Breast epithelium (tissue), 4 donors: ENCODE measurements around the gene VPS29. TPM values are rescaled to one million over a fixed set of nuclear protein-coding genes. Genes with fewer than 3 reads are reported as not detected.
A peak's percentile ranks its signal among the peaks of the same experiment; 100 is the strongest.
"Not testable (repeated sequence)": the region's sequence is repeated elsewhere in the genome, so short reads cannot be mapped to it uniquely, and the experiment has no call there.

Experiments
- DNase-seq, 2 donors: peaks; one replicate each; pipeline ENCODE4 v3.0.0-alpha.2; 2019; ENCODE audit warnings: low spot score in 2 of 2
- H3K27ac ChIP-seq, 2 donors: fragments of 200-600 bp; sonication (generic) in 1 of 2; one replicate each; pipeline ENCODE4 v1.5.1; 2016 to 2019; ENCODE audit warnings: mild to moderate bottlenecking in 1 of 2
- H3K27me3 ChIP-seq, 2 donors: fragments of 200-600 bp; sonication (generic) in 1 of 2; one replicate each; pipeline versions ENCODE4 v1.5.1 to v1.6.0; 2017 to 2019; ENCODE audit warnings: control low read depth in 1 of 2, mild to moderate bottlenecking in 1 of 2
- H3K36me3 ChIP-seq: fragments of 200-600 bp; one replicate; pipeline ENCODE4 v1.5.1; 2019
- H3K4me1 ChIP-seq, 2 donors: fragments of 200-600 bp; sonication (generic); one replicate each; pipeline ENCODE4 v1.5.1; 2016 to 2019; ENCODE audit warnings: control low read depth in 1 of 2
- H3K4me3 ChIP-seq, 3 donors: fragments of 200-600 bp; sonication (generic); 1 replicate in 2 of 3; 2 replicates in 1 of 3; pipeline ENCODE4 v1.5.1; 2016 to 2019; ENCODE audit warnings: mild to moderate bottlenecking in 3 of 3, moderate library complexity in 2 of 3
- H3K9me3 ChIP-seq, 2 donors: fragments of 200-600 bp; sonication (generic) in 1 of 2; one replicate each; pipeline ENCODE4 v1.5.1; 2016 to 2019; ENCODE audit warnings: control low read depth in 1 of 2
- POLR2A ChIP-seq: fragments of 450-650 bp; IDR thresholded peaks from one replicate; pipeline ENCODE4 v1.6.1; 2016; ENCODE audit warnings: antibody characterized with exemption, mild to moderate bottlenecking, moderate library complexity
- POLR2AphosphoS5 ChIP-seq, 3 donors: sonication (generic); formaldehyde crosslinking; IDR thresholded peaks; one replicate each; pipeline ENCODE4 v1.6.1; 2017; ENCODE audit warnings: antibody characterized with exemption in 3 of 3
- intact Hi-C: fragments of 100-400 bp; cut with DNase I; formaldehyde crosslinking; loops from one replicate; pipeline ENCODE4 v1.15.1; 2023; ENCODE audit warnings: low total_unique reads
- total RNA-seq, 3 donors: library from RNA; depleted of rRNA; stranded (reverse); fragments of >200 nt; gene quantifications; one replicate each; pipeline ENCODE4 v1.1.0, GENCODE V29; 2016
- TF ChIP-seq, protein P1 (sequence below), 3 donors: fragments of 450-650 bp; IDR thresholded peaks; one replicate each; pipeline ENCODE4 v1.5.1; 2016 to 2017; ENCODE audit warnings: antibody characterized with exemption in 3 of 3, mild to moderate bottlenecking in 3 of 3, moderate library complexity in 3 of 3

Gene VPS29
- total RNA-seq, 3 donors from 2014 or later: 82.9 to 135 (median 96.7) TPM

DNA sequence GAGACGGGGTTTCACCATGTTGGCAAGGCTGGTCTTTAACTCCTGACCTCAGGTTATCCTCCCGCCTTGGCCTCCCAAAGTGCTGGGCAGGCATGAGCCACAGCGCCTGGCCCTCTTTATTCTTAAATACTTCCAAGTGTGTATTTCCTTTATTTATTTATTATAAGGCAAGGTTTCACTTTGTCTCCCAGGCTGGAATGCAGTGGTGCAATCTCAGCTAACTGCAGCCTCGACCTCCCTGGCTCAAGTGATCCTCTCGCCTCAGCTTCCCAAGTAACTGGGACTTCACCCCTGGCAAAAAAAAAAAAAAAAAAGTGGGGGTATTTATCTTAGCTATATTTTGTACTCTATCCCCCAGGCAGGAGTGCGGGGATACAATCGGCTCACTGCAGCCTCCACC is 26.5 kb downstream of the VPS29 start:
- no peaks in the 10 kb centered on the region for H3K9me3 ChIP-seq
- H3K27ac ChIP-seq: no peak overlapping the region
- intact Hi-C loops: no loop called here
- TF ChIP-seq POLR2AphosphoS5 (IDR thresholded peaks at IDR 0.05) (no peak), POLR2A (no peak)
- TF ChIP-seq, protein P1, sequence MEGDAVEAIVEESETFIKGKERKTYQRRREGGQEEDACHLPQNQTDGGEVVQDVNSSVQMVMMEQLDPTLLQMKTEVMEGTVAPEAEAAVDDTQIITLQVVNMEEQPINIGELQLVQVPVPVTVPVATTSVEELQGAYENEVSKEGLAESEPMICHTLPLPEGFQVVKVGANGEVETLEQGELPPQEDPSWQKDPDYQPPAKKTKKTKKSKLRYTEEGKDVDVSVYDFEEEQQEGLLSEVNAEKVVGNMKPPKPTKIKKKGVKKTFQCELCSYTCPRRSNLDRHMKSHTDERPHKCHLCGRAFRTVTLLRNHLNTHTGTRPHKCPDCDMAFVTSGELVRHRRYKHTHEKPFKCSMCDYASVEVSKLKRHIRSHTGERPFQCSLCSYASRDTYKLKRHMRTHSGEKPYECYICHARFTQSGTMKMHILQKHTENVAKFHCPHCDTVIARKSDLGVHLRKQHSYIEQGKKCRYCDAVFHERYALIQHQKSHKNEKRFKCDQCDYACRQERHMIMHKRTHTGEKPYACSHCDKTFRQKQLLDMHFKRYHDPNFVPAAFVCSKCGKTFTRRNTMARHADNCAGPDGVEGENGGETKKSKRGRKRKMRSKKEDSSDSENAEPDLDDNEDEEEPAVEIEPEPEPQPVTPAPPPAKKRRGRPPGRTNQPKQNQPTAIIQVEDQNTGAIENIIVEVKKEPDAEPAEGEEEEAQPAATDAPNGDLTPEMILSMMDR (IDR thresholded peaks at IDR 0.05): no peak
- no peak for DNase-seq
- H3K36me3 ChIP-seq: no peaks in the 10 kb centered on the region
- H3K27me3 ChIP-seq: no peaks in the 10 kb centered on the region
- H3K4me1 ChIP-seq: no peaks in the 10 kb centered on the region
- H3K4me3 ChIP-seq: no peak overlapping the region

DNA sequence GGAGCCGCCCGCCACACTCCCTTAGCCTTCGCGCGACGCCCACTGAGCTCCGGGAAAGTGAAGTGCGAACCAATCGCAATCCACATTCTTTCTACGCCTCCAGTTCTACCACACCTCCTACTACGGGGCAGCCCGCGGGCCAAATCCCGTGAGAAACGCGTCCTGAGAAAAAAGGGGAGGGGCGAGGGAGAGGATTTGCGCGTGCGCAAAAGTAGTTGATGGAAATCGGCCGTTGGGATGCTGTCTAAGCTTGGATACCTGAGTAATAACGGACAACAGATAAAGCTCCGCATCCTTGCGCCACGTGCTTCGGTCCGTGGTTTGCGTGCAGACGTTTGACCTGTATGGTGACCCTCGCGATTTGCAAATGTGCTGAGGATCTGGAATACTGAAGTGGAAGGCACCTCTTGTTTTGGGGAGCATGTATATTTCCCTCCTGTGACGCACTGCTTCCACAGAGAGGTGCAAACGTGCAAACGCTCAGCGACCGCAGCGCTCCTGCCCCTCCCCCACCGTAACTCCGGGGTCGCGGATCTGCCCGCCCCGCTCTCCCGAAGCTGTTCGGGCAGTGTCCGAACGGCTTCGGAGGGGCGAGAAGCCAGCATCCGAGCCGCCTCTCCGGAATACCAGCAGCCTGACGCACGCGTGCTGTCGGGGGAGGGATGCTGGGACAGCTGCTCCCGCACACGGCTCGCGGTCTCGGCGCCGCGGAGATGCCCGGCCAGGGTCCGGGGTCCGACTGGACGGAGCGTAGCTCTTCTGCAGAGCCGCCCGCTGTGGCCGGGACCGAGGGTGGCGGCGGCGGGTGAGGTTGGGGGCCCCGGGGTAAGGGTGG is 33.5 kb downstream of the VPS29 start, which contains the start of the genes FAM216A and GPN3:
Gene FAM216A, plus strand, starts transcription at position 632 of the 835 bp plus-strand sequence. Its CDS starts 31 bp downstream, at position 663.
Gene GPN3, minus strand, starts transcription at position 44 of the 835 bp plus-strand sequence. CDS start 54 bp downstream, outside the sequence.
- peak within 1 kb of the TSS; percentile 68 to 86 (median 84) for H3K4me3 ChIP-seq
- H3K27me3 ChIP-seq: no peaks in the 10 kb centered on the region
- H3K27ac ChIP-seq: peak within 1 kb of the TSS; percentile 92 to 97
- no peaks in the 10 kb centered on the region for H3K36me3 ChIP-seq
- peak; percentile 96 to 97 for DNase-seq
- TF ChIP-seq POLR2A: no peak
- peak; percentile 81 to 93 (median 92) for TF ChIP-seq POLR2AphosphoS5 (IDR thresholded peaks at IDR 0.05)
- TF ChIP-seq, protein P1 (IDR thresholded peaks at IDR 0.05): peak in 1 of 3 donors; percentile 10
- intact Hi-C loops: no loop called here
- H3K9me3 ChIP-seq: no peaks in the 10 kb centered on the region
- no peaks in the 10 kb centered on the region for H3K4me1 ChIP-seq

DNA sequence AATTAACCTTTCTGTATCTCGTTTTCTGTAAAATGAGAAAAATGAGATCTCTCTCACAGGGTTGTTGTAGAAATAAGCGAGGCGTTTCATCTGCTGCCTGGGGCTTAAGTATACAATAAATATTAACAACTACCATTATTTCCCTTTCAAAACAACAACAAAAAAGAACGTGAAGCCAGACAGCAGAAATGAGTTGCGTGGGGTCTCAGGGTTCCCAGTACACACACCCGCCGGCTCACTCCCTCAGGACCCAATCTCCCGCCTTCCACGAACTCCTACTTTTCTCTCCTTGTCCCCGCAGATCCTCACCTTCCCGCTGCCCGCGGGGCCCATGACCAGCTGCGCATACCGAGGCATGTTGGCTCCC is 34.1 kb downstream of the VPS29 start:
- Histone ChIP-seq H3K27ac (peak overlapping the region; percentile 92 to 97), H3K4me3 (peak overlapping the region; percentile 68 to 86 (median 84)), H3K27me3 (no peaks in the 10 kb centered on the region), H3K36me3 (no peaks in the 10 kb centered on the region), H3K9me3 (no peaks in the 10 kb centered on the region), H3K4me1 (no peaks in the 10 kb centered on the region)
- no peak for DNase-seq
- intact Hi-C loops: no loop called here
- TF ChIP-seq, protein P1 (IDR thresholded peaks at IDR 0.05): no peak
- peak; percentile 72 for TF ChIP-seq POLR2A

DNA sequence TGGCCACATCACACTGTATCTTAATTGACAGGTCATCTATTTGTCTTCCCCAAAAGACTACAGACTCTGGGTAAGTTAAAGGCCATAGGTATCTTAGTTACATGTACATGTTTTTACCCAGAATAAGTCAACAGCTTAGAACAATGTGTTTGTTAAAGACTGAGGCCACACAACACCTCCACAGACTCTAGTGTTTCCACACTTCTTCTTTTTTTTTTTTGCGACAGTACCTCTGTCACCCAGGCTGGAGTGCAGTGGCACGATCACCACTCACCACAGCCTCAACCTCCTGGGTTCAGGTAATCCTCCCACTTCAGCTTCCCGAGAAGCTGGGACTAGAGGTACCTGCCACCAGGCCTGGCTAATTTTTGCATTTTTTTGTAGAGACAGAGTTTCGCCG is 35.1 kb downstream of the VPS29 start:
- H3K9me3 ChIP-seq: no peaks in the 10 kb centered on the region
- no peaks in the 10 kb centered on the region for H3K4me1 ChIP-seq
- TF ChIP-seq, protein P1 (IDR thresholded peaks at IDR 0.05): no peak
- no peak for TF ChIP-seq POLR2A
- no peak for TF ChIP-seq POLR2AphosphoS5 (IDR thresholded peaks at IDR 0.05)
- intact Hi-C loops: no loop called here
- DNase-seq: no peak
- H3K27me3 ChIP-seq: no peaks in the 10 kb centered on the region
- H3K27ac ChIP-seq: no peak overlapping the region
- H3K36me3 ChIP-seq: no peaks in the 10 kb centered on the region
- peak overlapping the region in 2 of 3 donors; percentile 84 to 86 for H3K4me3 ChIP-seq

DNA sequence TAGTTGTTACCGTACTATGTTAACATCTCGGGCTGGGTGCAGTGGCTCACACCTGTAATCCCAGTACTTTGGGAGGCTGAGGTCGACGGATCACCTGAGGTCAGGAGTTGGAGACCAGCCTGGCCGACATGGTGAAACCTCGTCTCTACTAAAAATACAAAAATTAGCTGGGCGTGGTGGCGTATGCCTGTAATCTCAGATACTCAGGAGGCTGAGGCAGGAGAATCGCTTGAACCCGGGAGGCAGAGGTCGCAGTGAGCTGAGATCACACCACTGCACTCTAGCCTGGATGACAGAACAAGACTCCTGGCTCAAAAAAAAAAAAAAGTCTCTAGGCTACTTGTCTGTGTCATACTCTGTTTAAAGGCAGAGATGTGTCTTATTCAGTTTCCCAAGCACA is 36.1 kb downstream of the VPS29 start:
- H3K27ac ChIP-seq, H3K27me3 ChIP-seq, H3K36me3 ChIP-seq, H3K9me3 ChIP-seq, H3K4me1 ChIP-seq, intact Hi-C loops, H3K4me3 ChIP-seq: not testable (repeated sequence)
- DNase-seq: peak in 1 of 2 donors; percentile 11
